ENCODE results near the gene SMIM22.

DNA sequence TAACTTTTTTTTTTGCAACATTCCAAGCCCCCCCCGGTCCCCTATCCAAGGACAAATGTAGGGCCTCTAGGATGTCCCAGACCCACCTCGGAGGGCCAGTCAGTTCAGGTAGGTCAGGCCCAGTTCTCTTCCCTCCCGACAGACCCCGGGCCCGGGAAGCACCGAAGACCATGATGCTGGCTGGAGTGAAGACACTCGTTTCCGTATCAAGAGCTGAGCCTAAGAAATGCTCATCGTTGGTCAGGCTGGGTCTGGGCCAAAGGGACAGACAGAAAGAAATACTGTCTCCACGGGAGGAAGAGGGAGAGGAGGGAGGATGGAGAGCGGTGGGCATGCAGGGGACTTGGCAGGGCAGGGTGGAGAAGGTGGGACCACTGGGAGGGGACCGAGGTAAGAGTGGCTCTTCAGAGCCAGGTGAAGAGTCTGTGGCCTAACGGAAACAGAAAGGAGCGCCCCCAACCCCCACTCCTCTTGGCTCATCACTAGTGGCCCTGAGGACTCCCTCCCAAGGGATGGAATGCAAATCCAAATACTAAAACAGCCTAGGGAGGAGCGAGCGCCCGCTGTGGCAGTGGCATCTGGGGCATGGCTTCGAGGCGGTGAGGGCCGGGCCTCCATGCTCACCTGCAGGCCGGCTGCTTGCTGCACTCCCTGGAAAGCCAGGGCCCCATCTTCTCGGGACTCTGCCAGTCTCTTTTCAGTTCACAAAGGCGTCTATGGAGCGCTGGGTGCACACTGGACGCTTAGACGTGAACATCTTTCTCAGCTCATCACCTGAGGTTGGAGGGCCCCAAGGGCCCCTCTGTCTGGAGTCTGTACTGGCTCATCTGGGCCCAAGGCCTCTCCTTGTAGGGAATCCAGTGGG lies 9.0 kb downstream of the SMIM22 start:
- no peak for TF ChIP-seq CTCF (IDR thresholded peaks at IDR 0.05)
- TF ChIP-seq POLR2A (IDR thresholded peaks at IDR 0.05), result no peak

Data from Peyer's patch (tissue), 4 donors.